Mesenteric fat pad (tissue), 1 donor: Measurements from ENCODE around the gene TP53AIP1. TPM values are rescaled to one million over a fixed set of nuclear protein-coding genes. Genes with fewer than 3 reads are reported as not detected.
"Not testable (repeated sequence)": the region's sequence is repeated elsewhere in the genome, so short reads cannot be mapped to it uniquely, and the experiment has no call there.

Source experiments
- DNase-seq: peaks from one replicate; pipeline ENCODE4 v3.0.0-alpha.2; 2020; ENCODE audit warnings: low spot score
- total RNA-seq: library from RNA; stranded (reverse); fragmentation: NEBNext Ultra II Directional; extraction: Animal tissue kit (Norgen Biotek cat#: 25700); gene quantifications from one replicate; pipeline ENCODE4 v1.2.1, GENCODE V29; 2021
- donor health status: DM: yes; HTN: yes; CAD: no.

TP53AIP1 gene
- total RNA-seq, 1 donor from 2014 or later: 0.10 TPM

GRCh38 chr11:128926000-128926399 lies 16.7 kb downstream of the TP53AIP1 start:
- DNase-seq: no peak

DNA sequence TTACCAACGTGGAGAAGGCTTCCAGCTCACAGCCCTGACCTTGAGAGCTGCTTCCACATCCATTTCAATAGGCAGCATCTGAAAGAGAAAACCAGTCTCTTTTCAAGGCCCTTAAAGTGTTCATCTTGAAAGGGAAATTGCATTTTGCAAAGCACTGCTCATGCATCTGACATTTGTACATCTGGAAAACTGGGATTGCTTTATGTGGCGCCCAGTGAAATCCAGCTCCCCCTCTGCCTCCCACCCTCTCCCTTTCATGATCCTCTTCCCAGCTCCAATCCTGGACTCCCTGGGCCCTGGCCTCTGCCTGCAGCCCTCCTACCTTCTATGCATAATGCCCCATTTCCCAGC lies 17.4 kb downstream of the TP53AIP1 start:
- DNase-seq: no peak

DNA sequence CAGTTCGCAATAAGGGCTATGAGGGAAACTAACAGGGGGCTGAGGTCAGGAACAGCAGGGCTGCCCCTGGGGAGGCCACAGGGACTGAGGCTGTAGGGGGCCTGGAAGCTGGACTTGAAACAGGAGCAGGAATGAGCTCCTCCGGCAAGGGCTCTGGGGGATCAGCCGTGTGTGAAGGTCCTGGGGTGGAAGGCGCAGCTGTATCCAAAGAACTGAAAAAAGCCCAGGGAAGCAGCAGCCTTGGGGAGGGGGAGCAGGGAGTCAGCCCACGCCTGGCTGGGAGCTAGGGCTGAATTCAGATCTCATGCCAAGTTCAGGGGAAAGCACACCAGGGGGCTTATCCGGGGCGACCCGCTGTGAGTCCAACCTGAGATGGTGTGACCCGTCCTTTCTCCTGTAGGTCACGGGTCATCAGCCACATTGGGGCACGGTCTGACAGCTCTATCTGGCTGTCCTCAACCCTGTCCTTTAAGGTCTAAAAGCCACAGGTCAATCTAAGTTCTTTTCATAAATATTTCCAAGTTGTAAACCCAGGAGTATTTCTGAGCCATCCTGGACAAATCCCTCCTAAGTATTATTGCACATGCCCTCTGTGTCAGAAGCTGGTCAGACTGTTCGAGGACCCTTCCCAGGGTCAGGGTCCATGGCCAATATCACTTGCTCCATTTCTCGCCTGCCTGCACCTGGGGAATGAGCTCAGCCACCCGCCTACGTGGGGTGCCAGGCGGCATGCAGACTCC lies 18.0 kb downstream of the TP53AIP1 start:
- DNase-seq: no peak

GRCh38 chr11:128924104-128924503 lies 18.6 kb downstream of the TP53AIP1 start:
- DNase-seq: no peak

GRCh38 chr11:128921793-128922192 lies 20.9 kb downstream of the TP53AIP1 start:
- no peak for DNase-seq

DNA sequence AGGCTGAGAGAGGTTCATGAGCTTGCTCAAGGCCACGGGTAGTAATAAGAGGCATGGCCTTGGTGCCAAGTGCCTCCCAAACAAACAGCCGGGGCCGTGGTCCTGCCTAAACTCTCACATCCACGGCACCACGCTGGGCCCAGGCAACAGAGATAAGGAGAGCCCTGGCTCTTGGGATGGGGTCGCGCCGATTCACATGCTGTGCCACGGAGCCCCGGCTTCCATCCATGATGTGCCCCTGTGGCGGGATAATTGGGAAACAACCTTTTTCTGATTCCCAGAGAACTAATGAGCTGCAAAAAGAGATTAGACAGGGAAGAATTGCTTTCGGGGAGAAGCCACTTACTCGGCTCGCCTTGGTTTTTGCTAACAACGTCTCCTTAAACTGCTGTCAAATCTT lies 22.0 kb downstream of the TP53AIP1 start:
- no peak for DNase-seq

DNA sequence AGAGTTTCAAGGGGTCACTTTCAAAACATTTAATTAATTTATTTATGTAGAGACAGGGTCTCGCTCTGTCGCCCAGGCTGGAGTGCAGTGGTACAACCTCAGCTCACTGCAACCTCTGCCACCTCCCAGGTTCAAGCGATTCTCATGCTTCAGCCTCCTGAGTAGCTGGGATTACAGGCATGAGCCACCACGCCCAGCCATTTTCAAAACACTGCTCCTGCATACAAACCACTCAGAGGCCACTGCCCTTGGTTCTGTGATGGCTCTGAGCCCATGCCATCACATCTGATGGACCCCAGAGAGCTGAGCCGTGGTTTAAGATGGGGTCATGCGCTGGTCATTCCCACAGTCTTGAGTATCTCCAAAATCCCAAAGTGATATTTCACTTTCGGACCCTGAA lies 23.0 kb downstream of the TP53AIP1 start:
- DNase-seq: not testable (repeated sequence)

GRCh38 chr11:128919216-128919615 lies 23.5 kb downstream of the TP53AIP1 start:
- DNase-seq: no peak

- no peak for DNase-seq
Measured at GRCh38 chr11:128917144-128917724, 25.4 kb downstream of the TP53AIP1 start.

GRCh38 chr11:128916681-128917080 lies 26.0 kb downstream of the TP53AIP1 start:
- no peak for DNase-seq

GRCh38 chr11:128916037-128916572 lies 26.6 kb downstream of the TP53AIP1 start:
- DNase-seq: no peak

DNA sequence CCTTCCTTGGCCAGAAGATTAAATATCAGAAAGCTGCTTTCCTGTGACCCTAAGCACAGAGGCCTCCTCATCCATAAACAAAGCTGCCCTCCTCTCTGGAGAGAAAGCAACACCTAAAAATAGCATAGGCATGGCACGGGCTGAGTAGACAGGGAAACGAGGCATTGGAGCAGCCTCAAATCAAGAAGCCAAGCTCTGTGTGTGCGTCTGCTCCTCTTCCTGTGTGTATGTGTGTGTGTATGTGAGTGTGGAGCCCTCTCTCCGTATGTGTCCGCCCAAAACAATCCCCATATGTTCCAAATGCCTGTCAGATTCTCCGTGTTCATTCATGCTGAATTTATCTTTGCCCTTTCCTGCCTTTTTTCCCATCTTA lies 27.5 kb downstream of the TP53AIP1 start:
- DNase-seq: no peak

DNA sequence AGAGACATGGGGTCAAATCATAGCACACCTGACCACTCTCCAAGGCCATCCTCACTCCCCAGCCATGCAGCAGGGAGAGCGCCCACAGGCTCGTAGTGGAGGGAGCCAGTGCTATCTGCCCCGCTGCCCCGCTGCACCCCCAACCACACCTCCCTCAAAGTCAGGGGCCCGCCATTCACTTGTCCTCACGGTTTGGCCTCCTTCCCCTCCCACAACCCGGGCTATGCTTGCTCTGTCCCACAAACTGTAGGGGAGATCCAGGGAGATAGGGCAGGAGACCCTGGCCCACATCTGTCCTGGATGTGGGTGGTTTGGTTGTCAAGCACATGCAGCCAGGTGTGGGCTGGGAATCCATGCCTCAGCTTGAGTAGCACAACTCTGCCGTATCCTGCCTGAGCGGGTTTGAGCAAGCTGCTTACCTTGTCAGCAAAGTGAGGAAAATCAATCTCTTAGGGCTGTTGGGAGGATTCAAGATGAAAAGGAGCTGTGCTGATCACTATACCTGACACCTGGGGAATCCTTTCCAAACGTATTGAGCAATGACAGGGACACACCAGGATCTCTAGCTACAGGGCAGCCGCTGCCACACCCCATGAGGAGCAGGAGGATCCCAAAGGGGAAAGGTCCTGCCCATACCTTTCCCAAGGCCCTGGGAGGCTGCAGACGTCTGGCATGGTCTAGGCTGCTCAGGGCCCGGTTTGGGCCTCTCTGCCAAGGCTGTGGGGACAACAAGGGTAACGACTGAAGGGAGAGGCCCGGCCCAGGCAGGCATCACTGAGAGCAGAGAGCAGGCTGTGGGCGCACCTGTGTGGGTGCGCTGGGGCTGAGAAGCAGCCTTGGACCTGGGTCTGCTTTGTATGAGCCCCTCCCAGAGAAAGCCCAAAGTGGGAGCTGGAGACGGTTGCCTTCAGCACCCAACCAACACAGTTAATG lies 28.2 kb downstream of the TP53AIP1 start:
- no peak for DNase-seq

DNA sequence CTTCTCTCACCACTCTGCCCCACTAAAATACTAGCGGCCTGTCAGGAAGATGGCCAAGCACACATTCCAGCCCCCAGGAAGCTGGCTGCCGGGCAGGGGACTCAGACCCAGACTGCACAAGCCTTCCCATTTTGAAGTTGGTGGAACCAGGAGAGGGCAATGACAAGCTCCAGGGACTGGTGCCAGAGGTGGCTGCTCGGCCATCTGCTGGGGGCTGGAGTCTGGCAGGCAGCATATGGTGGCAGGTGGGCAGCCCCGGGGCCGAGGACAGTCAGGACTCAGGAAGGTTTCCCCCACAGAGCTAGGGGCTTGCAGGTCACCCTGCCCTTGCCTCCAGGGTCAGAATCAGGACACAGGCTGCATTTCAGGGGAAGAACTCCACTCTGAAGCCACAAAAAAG lies 28.9 kb downstream of the TP53AIP1 start:
- no peak for DNase-seq

DNA sequence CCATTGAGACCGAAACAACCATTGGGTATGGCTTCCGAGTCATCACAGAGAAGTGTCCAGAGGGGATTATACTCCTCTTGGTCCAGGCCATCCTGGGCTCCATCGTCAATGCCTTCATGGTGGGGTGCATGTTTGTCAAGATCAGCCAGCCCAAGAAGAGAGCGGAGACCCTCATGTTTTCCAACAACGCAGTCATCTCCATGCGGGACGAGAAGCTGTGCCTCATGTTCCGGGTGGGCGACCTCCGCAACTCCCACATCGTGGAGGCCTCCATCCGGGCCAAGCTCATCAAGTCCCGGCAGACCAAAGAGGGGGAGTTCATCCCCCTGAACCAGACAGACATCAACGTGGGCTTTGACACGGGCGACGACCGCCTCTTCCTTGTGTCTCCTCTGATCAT lies 31.0 kb downstream of the TP53AIP1 start:
- DNase-seq: no peak

DNA sequence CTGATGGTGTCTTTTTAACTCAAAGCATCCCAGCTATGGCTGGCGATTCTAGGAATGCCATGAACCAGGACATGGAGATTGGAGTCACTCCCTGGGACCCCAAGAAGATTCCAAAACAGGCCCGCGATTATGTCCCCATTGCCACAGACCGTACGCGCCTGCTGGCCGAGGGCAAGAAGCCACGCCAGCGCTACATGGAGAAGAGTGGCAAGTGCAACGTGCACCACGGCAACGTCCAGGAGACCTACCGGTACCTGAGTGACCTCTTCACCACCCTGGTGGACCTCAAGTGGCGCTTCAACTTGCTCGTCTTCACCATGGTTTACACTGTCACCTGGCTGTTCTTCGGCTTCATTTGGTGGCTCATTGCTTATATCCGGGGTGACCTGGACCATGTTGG lies 31.4 kb downstream of the TP53AIP1 start:
- no peak for DNase-seq

DNA sequence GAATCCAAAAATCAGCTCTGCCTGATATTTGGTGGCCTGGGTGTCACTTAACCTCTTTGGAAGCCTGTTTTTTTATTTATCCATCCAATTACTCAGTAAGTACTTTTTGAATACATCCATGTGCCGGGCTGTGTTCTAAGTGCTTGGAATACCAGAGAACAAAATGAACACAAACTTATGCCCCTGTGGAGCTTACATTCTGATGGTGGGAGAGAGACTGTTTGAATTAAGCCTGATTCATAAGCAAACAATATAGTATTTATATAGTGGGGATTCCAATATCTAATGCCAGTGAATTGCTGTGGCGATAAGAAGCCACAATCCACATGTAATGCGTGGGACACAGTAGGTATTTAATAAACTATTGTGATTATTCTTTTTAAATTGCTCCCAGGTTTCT lies 32.1 kb downstream of the TP53AIP1 start:
- no peak for DNase-seq

GRCh38 chr11:128909438-128910125 lies 33.1 kb downstream of the TP53AIP1 start:
- no peak for DNase-seq

- DNase-seq: no peak
Measured at GRCh38 chr11:128908391-128909246, 34.1 kb downstream of the TP53AIP1 start.

DNA sequence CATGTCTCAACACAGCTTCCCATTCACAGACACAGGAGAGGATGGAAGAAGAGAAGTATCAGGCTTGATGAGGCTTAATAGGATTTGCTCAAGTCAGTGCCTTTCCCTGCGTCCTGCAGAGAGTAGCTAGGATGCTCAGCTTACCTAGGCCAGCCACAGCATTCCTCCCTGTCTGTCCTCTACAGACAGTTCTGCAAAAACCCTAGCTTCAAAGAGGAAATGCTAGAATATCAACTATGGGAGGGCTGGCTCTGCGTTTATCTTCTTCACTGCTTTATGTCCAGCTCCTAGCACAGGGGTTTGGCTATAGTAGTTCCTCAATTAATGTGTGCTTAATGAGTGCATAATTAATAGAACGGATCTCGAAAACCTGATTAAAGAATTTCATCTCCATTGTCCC lies 35.1 kb downstream of the TP53AIP1 start:
- DNase-seq: no peak
